ENCODE measurements around the gene OGFR. TPM values are rescaled to one million over a fixed set of nuclear protein-coding genes. Genes with fewer than 3 reads are reported as not detected.

OGFR gene
- total and polyA plus RNA-seq, 2 experiments from 2014 or later: 9.6 to 50.6 TPM

DNA sequence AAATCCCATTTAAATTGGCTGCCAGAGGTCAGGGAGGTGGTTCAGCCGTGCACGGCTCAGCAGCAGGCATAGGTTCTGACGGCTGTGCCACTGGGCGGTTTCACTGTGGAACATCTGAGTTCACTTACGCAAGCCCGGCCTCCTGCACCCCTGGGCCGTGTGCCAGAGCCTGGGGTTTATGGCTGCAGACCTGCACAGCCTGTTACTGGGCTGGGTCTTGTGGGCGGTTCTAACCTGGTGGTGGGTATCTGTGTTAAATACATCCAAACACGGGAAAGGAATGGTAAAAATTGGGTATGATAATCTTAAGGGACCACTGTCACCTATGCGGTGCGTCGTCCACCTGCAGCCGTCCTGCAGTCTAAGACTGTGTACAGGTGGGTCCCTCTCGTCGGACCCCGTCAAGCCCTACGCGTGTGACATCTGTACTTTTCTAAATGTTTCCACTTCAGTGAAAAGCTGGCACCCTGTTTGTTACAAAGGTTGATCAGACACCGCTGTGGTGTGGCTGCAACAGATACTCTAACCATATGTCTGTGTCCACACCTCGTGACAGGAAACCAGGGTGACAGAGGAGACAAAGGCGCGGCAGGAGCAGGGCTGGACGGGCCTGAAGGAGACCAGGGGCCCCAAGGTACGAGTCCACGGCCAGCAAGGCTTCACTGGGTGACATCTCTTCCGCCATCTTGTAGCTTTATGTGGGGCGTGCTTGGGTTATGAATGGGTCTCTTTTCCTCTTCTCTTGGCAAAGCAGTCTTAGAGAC lies 33.7 kb downstream of the OGFR start:
- Histone ChIP-seq H4K20me1 (replicated peaks; ENCODE audit: insufficient read depth) (no peaks in the 10 kb centered on the region), H3K27ac (ENCODE audit: low read depth) (no peak overlapping the region), H3K4me2 (no peak overlapping the region), H3K4me1 (ENCODE audit: insufficient read depth) (0 out of 2 replicates have a peak, but pooled peaks cover 4% of the 10 kb centered on the region), H2AFZ (no peak overlapping the region), H3K9me2 (ENCODE audit: insufficient read depth) (no peaks in the 10 kb centered on the region), H3K79me2 (replicated peaks; ENCODE audit: insufficient read depth) (no peaks in the 10 kb centered on the region), H3K4me3 (no peak overlapping the region), H3F3A (replicated peaks; ENCODE audit: low read depth) (0 out of 2 replicates have a peak, but pooled peaks cover 4% of the 10 kb centered on the region), H3K36me3 (ENCODE audit: insufficient read depth) (0 out of 2 replicates have a peak, but pooled peaks cover 7% of the 10 kb centered on the region), H3K27me3 (ENCODE audit: insufficient read depth) (no peaks in the 10 kb centered on the region)
- H3K9me3 Mint-ChIP-seq: no peaks in the 10 kb centered on the region; the same call in 2 of the 3 replicates
- no peak overlapping the region for H3K4me3 Mint-ChIP-seq
- H3K36me3 Mint-ChIP-seq (ENCODE audit: low read depth): peaks cover 30% of the 10 kb centered on the region
- peaks cover 15% of the 10 kb centered on the region for H3K27me3 Mint-ChIP-seq (ENCODE audit: insufficient read depth, low read depth, poor library complexity)
- no peak overlapping the region for H3K27ac Mint-ChIP-seq
- DNase-seq (ENCODE audit: low spot score) (no peak), ATAC-seq (no peak)
- TF ChIP-seq ZNF114 (CRISPR knock-in tag; IDR thresholded peaks at IDR 0.05) (no peak), CREB1 (CRISPR knock-in tag; IDR thresholded peaks at IDR 0.05; ENCODE audit: low read depth) (no peak), STAT1 (IDR thresholded peaks at IDR 0.05; ENCODE audit: unreplicated experiment) (no peak), EZH2 (IDR thresholded peaks at IDR 0.05; ENCODE audit: low read depth, unreplicated experiment) (no peak), EZH2phosphoT487 (IDR thresholded peaks at IDR 0.05; ENCODE audit: unreplicated experiment) (no peak), JUNB (IDR thresholded peaks at IDR 0.05; ENCODE audit: unreplicated experiment) (no peak), ZNF331 (CRISPR knock-in tag; IDR thresholded peaks at IDR 0.05; ENCODE audit: low read depth) (no peak), POLR2AphosphoS5 (IDR thresholded peaks at IDR 0.05; ENCODE audit: low read depth) (no peak), NANOG (IDR thresholded peaks at IDR 0.05; ENCODE audit: borderline replicate concordance) (no peak)
- TF ChIP-seq, protein P1, sequence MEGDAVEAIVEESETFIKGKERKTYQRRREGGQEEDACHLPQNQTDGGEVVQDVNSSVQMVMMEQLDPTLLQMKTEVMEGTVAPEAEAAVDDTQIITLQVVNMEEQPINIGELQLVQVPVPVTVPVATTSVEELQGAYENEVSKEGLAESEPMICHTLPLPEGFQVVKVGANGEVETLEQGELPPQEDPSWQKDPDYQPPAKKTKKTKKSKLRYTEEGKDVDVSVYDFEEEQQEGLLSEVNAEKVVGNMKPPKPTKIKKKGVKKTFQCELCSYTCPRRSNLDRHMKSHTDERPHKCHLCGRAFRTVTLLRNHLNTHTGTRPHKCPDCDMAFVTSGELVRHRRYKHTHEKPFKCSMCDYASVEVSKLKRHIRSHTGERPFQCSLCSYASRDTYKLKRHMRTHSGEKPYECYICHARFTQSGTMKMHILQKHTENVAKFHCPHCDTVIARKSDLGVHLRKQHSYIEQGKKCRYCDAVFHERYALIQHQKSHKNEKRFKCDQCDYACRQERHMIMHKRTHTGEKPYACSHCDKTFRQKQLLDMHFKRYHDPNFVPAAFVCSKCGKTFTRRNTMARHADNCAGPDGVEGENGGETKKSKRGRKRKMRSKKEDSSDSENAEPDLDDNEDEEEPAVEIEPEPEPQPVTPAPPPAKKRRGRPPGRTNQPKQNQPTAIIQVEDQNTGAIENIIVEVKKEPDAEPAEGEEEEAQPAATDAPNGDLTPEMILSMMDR (conservative IDR thresholded peaks at IDR 0.05; ENCODE audit: low read depth in 2 of 2): no peak
- TF ChIP-seq, protein P2, sequence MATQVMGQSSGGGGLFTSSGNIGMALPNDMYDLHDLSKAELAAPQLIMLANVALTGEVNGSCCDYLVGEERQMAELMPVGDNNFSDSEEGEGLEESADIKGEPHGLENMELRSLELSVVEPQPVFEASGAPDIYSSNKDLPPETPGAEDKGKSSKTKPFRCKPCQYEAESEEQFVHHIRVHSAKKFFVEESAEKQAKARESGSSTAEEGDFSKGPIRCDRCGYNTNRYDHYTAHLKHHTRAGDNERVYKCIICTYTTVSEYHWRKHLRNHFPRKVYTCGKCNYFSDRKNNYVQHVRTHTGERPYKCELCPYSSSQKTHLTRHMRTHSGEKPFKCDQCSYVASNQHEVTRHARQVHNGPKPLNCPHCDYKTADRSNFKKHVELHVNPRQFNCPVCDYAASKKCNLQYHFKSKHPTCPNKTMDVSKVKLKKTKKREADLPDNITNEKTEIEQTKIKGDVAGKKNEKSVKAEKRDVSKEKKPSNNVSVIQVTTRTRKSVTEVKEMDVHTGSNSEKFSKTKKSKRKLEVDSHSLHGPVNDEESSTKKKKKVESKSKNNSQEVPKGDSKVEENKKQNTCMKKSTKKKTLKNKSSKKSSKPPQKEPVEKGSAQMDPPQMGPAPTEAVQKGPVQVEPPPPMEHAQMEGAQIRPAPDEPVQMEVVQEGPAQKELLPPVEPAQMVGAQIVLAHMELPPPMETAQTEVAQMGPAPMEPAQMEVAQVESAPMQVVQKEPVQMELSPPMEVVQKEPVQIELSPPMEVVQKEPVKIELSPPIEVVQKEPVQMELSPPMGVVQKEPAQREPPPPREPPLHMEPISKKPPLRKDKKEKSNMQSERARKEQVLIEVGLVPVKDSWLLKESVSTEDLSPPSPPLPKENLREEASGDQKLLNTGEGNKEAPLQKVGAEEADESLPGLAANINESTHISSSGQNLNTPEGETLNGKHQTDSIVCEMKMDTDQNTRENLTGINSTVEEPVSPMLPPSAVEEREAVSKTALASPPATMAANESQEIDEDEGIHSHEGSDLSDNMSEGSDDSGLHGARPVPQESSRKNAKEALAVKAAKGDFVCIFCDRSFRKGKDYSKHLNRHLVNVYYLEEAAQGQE (IDR thresholded peaks at IDR 0.05; ENCODE audit: unreplicated experiment): no peak
- TF ChIP-seq, protein P3, sequence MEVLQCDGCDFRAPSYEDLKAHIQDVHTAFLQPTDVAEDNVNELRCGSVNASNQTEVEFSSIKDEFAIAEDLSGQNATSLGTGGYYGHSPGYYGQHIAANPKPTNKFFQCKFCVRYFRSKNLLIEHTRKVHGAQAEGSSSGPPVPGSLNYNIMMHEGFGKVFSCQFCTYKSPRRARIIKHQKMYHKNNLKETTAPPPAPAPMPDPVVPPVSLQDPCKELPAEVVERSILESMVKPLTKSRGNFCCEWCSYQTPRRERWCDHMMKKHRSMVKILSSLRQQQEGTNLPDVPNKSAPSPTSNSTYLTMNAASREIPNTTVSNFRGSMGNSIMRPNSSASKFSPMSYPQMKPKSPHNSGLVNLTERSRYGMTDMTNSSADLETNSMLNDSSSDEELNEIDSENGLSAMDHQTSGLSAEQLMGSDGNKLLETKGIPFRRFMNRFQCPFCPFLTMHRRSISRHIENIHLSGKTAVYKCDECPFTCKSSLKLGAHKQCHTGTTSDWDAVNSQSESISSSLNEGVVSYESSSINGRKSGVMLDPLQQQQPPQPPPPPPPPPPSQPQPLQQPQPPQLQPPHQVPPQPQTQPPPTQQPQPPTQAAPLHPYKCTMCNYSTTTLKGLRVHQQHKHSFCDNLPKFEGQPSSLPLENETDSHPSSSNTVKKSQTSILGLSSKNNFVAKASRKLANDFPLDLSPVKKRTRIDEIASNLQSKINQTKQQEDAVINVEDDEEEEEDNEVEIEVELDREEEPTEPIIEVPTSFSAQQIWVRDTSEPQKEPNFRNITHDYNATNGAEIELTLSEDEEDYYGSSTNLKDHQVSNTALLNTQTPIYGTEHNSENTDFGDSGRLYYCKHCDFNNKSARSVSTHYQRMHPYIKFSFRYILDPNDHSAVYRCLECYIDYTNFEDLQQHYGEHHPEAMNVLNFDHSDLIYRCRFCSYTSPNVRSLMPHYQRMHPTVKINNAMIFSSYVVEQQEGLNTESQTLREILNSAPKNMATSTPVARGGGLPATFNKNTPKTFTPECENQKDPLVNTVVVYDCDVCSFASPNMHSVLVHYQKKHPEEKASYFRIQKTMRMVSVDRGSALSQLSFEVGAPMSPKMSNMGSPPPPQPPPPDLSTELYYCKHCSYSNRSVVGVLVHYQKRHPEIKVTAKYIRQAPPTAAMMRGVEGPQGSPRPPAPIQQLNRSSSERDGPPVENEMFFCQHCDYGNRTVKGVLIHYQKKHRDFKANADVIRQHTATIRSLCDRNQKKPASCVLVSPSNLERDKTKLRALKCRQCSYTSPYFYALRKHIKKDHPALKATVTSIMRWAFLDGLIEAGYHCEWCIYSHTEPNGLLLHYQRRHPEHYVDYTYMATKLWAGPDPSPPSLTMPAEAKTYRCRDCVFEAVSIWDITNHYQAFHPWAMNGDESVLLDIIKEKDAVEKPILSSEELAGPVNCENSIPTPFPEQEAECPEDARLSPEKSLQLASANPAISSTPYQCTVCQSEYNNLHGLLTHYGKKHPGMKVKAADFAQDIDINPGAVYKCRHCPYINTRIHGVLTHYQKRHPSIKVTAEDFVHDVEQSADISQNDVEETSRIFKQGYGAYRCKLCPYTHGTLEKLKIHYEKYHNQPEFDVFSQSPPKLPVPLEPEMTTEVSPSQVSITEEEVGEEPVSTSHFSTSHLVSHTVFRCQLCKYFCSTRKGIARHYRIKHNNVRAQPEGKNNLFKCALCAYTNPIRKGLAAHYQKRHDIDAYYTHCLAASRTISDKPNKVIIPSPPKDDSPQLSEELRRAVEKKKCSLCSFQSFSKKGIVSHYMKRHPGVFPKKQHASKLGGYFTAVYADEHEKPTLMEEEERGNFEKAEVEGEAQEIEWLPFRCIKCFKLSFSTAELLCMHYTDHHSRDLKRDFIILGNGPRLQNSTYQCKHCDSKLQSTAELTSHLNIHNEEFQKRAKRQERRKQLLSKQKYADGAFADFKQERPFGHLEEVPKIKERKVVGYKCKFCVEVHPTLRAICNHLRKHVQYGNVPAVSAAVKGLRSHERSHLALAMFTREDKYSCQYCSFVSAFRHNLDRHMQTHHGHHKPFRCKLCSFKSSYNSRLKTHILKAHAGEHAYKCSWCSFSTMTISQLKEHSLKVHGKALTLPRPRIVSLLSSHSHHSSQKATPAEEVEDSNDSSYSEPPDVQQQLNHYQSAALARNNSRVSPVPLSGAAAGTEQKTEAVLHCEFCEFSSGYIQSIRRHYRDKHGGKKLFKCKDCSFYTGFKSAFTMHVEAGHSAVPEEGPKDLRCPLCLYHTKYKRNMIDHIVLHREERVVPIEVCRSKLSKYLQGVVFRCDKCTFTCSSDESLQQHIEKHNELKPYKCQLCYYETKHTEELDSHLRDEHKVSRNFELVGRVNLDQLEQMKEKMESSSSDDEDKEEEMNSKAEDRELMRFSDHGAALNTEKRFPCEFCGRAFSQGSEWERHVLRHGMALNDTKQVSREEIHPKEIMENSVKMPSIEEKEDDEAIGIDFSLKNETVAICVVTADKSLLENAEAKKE (CRISPR knock-in tag; IDR thresholded peaks at IDR 0.05): no peak
- H3K4me1 Mint-ChIP-seq: peaks cover 21% of the 10 kb centered on the region

Data from GM23338 (cell line).